Prostate gland (tissue), 2 donors: Measurements from ENCODE around the gene CLCNKA. TPM values are rescaled to one million over a fixed set of nuclear protein-coding genes. Genes with fewer than 3 reads are reported as not detected.
"Not testable (repeated sequence)": the region's sequence is repeated elsewhere in the genome, so short reads cannot be mapped to it uniquely, and the experiment has no call there.

Experiments
- DNase-seq: peaks from one replicate; pipeline ENCODE4 v3.0.0-alpha.2; 2019; ENCODE audit warnings: low spot score
- H3K27ac ChIP-seq, 2 donors: fragments of 200-600 bp; sonication (generic); 2 replicates each; pipeline ENCODE4 v1.5.1; 2017 to 2019
- H3K27me3 ChIP-seq: fragments of 200-600 bp; sonication (generic); replicated peaks from 2 replicates; pipeline ENCODE4 v1.5.1; 2019; ENCODE audit not compliant: insufficient read depth
- H3K36me3 ChIP-seq, 2 donors: fragments of 200-600 bp; sonication (generic); 1 replicate in 1 of 2; 2 replicates in 1 of 2; pipeline versions ENCODE4 v1.5.1 to v1.8.1; 2017 to 2019
- H3K4me1 ChIP-seq: fragments of 200-600 bp; sonication (generic); replicated peaks from 2 replicates; pipeline ENCODE4 v1.5.1; 2019
- H3K4me3 ChIP-seq, 2 donors: fragments of 200-600 bp; sonication (generic); 2 replicates each; pipeline ENCODE4 v1.5.1; 2017 to 2019
- H3K9me3 ChIP-seq: fragments of 200-600 bp; sonication (generic); 2 replicates; pipeline ENCODE4 v1.5.1; 2017
- POLR2A ChIP-seq: fragments of 450-650 bp; IDR thresholded peaks from one replicate; pipeline ENCODE4 v1.6.1; 2016; ENCODE audit warnings: antibody characterized with exemption, mild to moderate bottlenecking
- POLR2AphosphoS5 ChIP-seq: sonication (generic); formaldehyde crosslinking; IDR thresholded peaks from one replicate; pipeline ENCODE4 v1.6.1; 2017; ENCODE audit warnings: antibody characterized with exemption
- WGBS: methylation state at CpG from one replicate; pipeline ENCODE4 v1.1.5; 2018; 5-methylcytosine and 5-hydroxymethylcytosine counted together
- intact Hi-C: fragments of 100-400 bp; cut with DNase I; formaldehyde crosslinking; loops from one replicate; pipeline ENCODE4 v1.14.2; 2022
- total RNA-seq, 2 donors: library from RNA; depleted of rRNA; stranded (reverse); fragments of >200 nt; gene quantifications; one replicate each; pipeline ENCODE4 v1.1.0, GENCODE V29; 2016
- TF ChIP-seq, protein P1 (sequence below), 4 experiments: fragments of 200-600 bp in 2 of 4; fragments of 450-650 bp in 2 of 4; sonication (generic) in 2 of 4; IDR thresholded peaks; 1 replicate in 3 of 4; 2 replicates in 1 of 4; pipeline ENCODE4 v1.5.1; 2016 to 2019; ENCODE audit warnings: antibody characterized with exemption in 4 of 4, mild to moderate bottlenecking in 2 of 4, moderate library complexity in 2 of 4

CLCNKA gene
- total RNA-seq, 2 donors from 2014 or later: 0.41 to 2.1 TPM

DNA sequence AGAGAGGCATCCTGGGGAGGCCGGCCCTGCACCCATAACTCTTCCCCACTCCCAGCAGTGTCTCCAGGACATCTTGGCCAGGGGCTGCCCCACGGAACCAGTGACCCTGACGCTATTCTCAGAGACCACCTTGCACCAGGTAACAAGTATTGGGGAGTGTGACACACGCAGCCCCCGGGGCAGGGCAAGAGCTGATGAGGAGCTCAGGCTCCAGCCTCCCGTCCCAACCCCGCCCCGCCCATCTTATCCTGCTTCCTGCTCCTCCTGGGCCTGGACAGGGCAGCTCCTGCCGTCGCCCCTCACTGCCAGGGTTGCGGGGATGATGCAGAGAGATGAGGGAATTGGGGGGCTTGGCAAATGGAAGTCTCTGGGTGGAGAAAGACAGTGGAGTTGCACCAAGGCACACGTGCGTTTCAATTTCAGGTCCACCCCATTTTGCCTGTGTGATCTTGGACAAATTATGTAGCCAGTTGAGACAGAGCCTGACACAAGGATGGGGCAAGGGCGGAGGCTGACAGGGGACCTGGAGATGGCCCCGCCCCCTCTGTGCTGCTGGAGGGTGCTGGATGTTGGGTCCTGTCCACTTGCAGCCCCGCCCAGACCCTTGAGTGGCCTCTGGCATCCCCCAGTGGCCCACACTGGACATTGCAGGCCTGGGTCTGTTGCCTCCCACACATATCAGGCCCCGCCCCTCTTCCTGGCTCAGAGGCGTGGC lies 10.7 kb downstream of the CLCNKA start:
- DNase-seq: peak; percentile 73
- Histone ChIP-seq H3K27me3 (no peaks in the 10 kb centered on the region), H3K36me3 (no peaks in the 10 kb centered on the region), H3K9me3 (no peaks in the 10 kb centered on the region), H3K27ac (no peak overlapping the region), H3K4me3 (no peak overlapping the region), H3K4me1 (no peaks in the 10 kb centered on the region)
- 54% methylated on average over 18 of the region's 18 CpGs for WGBS
- intact Hi-C loops: loop anchor here (1.0 kb wide), 1 partner anchor 23 kb away; no protein-coding TSS in a partner anchor
- TF ChIP-seq POLR2A (no peak), POLR2AphosphoS5 (peak; percentile 30)
- TF ChIP-seq, protein P1, sequence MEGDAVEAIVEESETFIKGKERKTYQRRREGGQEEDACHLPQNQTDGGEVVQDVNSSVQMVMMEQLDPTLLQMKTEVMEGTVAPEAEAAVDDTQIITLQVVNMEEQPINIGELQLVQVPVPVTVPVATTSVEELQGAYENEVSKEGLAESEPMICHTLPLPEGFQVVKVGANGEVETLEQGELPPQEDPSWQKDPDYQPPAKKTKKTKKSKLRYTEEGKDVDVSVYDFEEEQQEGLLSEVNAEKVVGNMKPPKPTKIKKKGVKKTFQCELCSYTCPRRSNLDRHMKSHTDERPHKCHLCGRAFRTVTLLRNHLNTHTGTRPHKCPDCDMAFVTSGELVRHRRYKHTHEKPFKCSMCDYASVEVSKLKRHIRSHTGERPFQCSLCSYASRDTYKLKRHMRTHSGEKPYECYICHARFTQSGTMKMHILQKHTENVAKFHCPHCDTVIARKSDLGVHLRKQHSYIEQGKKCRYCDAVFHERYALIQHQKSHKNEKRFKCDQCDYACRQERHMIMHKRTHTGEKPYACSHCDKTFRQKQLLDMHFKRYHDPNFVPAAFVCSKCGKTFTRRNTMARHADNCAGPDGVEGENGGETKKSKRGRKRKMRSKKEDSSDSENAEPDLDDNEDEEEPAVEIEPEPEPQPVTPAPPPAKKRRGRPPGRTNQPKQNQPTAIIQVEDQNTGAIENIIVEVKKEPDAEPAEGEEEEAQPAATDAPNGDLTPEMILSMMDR (IDR thresholded peaks at IDR 0.05): peak; percentile 76 to 99 (median 88)

DNA sequence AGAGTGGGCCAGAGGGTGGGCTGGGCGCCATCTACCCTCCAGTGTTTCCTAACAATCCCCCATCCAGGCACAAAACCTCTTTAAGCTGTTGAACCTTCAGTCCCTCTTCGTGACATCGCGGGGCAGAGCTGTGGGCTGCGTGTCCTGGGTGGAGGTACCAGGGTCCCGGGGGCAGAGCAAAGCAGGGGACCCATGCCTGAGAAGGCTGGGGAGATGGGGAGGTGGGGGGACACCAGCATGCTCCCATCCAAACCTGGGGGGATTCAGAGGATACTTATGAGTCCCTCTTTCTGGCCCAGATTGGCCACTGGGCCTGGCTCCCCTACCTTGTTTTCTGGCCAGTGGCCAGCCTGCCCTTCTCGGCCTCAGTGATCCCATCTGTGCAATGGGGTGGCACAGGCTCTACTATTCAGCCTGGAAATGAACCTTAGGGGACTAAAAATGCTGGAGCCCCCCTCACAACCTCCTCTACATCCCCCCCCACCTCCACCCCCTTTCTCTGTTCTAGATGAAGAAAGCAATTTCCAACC lies 11.3 kb downstream of the CLCNKA start:
- intact Hi-C loops, H3K27me3 ChIP-seq, H3K27ac ChIP-seq, H3K4me1 ChIP-seq, H3K36me3 ChIP-seq, H3K9me3 ChIP-seq, H3K4me3 ChIP-seq, DNase-seq: not testable (repeated sequence)
- WGBS: 65% methylated on average over 7 of the region's 7 CpGs

DNA sequence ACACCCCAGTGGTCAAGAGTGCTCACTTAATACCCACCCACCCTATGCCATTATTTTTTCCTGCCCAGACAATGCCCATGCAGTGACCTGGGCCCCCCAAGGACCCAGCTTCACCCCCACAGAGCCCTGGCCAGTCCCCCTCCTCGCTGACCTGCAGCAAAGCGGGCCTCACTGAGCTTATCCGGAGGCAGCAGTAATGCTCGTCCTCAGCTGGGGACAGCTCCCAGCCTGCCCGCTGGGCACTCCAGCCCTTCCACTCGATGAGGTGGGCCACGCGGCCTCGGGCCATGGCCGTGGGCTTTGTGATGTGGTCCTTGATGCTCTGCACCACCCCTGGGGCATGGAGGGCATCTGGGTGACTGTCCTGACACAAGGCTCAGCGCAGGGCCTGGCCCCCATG lies 14.6 kb downstream of the CLCNKA start:
- H3K4me1 ChIP-seq, H3K27me3 ChIP-seq, H3K27ac ChIP-seq, DNase-seq, H3K9me3 ChIP-seq, H3K36me3 ChIP-seq, H3K4me3 ChIP-seq, intact Hi-C loops: not testable (repeated sequence)
- WGBS: 86% methylated on average over 11 of the region's 11 CpGs

DNA sequence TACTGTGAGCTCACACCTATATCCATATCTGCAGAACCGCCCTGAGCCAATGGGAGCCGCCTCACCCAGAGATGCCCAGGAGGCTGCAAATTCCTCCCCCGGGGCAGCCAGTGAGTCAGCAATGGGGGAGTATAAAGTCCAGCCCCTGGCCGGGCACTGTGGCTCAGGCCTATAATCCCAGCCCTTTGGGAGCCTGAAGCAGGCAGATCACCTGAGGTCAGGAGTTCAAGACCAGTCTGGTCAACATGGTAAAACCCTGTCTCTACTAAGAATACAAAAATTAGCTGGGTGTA lies 16.7 kb downstream of the CLCNKA start:
- TF ChIP-seq POLR2A (no peak), POLR2AphosphoS5 (no peak)
- TF ChIP-seq, protein P1 (IDR thresholded peaks at IDR 0.05): no peak
- no peaks in the 10 kb centered on the region for H3K9me3 ChIP-seq
- H3K36me3 ChIP-seq: no peaks in the 10 kb centered on the region
- no peak overlapping the region for H3K4me3 ChIP-seq
- intact Hi-C loops: no loop called here
- H3K27ac ChIP-seq: no peak overlapping the region
- DNase-seq: no peak
- 70% methylated on average over 4 of the region's 4 CpGs for WGBS
- no peaks in the 10 kb centered on the region for H3K4me1 ChIP-seq
- H3K27me3 ChIP-seq: no peaks in the 10 kb centered on the region

DNA sequence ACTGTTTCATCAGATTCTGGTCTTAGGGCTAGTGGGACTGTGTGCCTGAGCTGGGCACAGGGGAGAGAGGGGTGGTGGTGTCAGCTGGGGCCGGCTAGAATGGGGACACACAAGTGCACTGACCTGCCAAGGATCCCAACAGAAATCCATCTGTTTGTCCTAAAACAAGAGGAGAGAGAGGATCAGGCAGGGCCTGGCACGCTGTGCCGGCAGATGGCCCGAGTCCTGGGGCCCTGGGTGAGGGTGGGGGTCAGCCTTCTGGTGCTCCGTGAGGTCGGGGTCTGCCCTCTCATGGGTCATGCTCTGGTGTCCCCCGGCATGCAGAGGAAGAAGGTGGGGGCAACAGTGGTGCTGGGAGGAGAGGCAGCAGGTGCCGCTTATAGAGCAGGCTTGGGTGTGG lies 18.0 kb downstream of the CLCNKA start:
- H3K27ac ChIP-seq, H3K36me3 ChIP-seq, H3K4me3 ChIP-seq, intact Hi-C loops, H3K27me3 ChIP-seq, H3K9me3 ChIP-seq, DNase-seq, H3K4me1 ChIP-seq: not testable (repeated sequence)
- 40% methylated on average over 7 of the region's 8 CpGs for WGBS

DNA sequence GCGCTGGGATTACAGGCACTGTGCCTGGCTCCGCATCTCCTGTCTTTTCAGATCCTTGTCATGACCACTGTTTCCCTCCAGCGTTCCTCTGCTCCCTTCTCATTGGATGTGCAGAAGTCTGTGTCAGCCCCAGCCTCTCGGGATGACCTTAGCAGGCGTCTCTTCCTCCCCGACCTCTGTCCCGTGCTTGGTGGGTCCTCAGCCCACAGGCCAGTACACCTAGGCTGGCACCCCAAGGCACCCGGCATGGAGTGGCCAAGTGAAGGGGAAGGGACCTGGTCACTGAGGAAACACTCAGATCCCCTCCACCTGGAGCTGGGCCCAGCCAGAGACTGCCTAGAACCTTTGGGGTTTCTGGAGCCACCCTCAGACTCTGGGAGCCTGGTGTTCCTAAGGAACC lies 19.4 kb downstream of the CLCNKA start:
- Histone ChIP-seq H3K36me3 (no peaks in the 10 kb centered on the region), H3K4me1 (no peaks in the 10 kb centered on the region), H3K27ac (no peak overlapping the region), H3K4me3 (no peak overlapping the region), H3K27me3 (no peaks in the 10 kb centered on the region), H3K9me3 (no peaks in the 10 kb centered on the region)
- 46% methylated on average over 8 of the region's 8 CpGs for whole genome bisulfite sequencing
- TF ChIP-seq, protein P1 (IDR thresholded peaks at IDR 0.05): no peak
- TF ChIP-seq POLR2AphosphoS5: no peak
- TF ChIP-seq POLR2A: no peak
- intact Hi-C loops: no loop called here
- DNase-seq: no peak
